ENCODE results near the gene G2E3.
"Not testable (repeated sequence)": the region's sequence is repeated elsewhere in the genome, so short reads cannot be mapped to it uniquely, and the experiment has no call there.

G2E3 gene

GRCh38 chr14:30604696-30605095 lies 45.7 kb downstream of the G2E3 start:
- DNase-seq (ENCODE audit: low spot score), result not testable (repeated sequence)

- no peak for DNase-seq (ENCODE audit: low spot score)
Observed at GRCh38 chr14:30607156-30607780, 48.3 kb downstream of the G2E3 start.

- DNase-seq (ENCODE audit: low spot score), result no peak
Observed at GRCh38 chr14:30608533-30609006, 49.6 kb downstream of the G2E3 start.

DNA sequence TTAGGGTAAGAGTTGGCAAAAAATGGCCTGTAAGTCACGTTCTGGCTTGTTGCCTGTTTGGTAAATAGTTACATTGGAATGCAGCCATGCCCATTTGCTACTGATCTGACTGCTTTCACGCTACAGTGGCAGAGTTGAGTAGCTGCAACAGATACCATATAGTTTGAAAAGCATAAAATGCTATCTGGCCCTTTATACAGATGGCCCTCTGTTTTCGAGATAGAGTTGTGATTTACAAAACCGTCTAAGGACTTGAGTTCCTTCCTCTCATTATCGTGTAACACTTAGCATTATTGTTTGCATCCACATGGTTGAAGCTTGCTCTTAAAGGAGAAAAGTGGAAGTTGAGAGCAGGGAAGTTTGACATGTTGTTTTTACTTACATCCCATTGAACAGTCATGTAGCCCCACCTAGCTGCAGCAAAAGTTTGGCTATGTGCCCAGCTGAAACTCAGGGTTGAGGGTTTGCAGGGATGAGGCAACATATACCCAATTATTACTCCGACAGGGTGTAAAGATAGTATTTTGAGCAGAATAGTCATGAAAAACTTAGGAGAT lies 51.9 kb downstream of the G2E3 start:
- peak; percentile 46 for DNase-seq (ENCODE audit: low spot score)

DNA sequence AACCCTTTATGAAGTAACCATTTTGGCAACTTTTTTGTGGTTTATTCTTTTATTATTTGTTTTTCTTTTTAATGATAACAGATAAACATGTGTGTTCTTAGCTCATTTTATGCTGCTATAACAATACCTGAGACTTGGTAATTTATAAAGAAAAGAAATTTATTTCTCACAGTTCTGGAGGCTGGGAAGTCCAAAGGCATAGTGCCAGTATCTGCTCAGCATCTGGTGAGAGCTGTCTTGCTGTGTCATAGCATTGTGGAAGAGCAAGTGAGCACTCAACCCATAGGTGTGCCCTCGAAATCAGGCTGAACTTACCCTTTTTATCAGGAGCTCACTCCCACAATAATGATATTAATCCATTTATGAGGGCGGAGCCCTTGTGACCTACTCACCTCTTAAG lies 55.2 kb downstream of the G2E3 start:
- DNase-seq (ENCODE audit: low spot score), result no peak

DNA sequence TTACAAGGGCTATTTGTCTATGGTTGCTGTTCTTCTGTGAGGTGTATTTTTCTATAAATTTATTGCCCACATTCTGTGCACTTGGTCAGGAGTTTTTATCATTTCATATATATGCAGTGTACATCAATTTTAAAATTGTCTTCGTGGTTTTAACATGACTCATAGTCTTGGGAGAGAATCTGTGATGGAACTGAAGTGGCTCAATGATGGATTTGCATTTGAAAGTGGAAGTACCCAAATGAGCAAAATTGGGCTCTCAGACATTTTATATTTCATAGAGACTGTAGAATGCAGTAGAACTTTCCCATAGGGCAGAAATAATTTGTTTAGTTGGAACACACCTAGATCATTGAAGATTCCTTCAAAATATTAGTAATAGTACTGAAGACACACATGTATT lies 61.2 kb downstream of the G2E3 start:
- no peak for DNase-seq (ENCODE audit: low spot score)

DNA sequence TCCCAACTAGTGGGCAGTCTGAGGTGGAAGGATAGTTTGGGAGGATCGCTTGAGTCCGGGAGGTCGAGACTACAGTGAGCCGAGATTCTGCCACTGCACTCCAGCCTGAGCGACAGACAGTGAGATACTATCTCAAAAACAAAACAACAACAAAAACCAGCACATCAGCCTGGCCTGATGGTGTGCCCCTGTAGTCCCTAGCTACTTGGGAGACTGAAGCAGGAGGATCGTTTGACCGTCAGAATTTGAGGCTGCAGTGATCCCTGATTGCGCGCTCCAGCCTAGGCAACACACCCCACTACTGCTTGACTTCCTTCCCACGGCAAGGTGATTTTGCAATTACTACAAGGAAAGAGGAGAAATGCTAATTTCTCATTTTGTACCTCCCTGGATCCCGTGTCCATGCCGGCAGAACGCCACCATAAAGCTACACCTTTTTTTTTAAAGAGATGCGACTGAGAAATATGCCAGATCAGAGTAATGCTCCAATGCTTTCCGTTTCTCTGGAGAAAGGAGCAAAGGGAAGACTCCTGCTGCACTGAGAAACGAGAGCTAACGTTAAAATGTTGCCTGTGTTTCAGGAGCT lies 62.5 kb downstream of the G2E3 start:
- no peak for DNase-seq (ENCODE audit: low spot score)

DNA sequence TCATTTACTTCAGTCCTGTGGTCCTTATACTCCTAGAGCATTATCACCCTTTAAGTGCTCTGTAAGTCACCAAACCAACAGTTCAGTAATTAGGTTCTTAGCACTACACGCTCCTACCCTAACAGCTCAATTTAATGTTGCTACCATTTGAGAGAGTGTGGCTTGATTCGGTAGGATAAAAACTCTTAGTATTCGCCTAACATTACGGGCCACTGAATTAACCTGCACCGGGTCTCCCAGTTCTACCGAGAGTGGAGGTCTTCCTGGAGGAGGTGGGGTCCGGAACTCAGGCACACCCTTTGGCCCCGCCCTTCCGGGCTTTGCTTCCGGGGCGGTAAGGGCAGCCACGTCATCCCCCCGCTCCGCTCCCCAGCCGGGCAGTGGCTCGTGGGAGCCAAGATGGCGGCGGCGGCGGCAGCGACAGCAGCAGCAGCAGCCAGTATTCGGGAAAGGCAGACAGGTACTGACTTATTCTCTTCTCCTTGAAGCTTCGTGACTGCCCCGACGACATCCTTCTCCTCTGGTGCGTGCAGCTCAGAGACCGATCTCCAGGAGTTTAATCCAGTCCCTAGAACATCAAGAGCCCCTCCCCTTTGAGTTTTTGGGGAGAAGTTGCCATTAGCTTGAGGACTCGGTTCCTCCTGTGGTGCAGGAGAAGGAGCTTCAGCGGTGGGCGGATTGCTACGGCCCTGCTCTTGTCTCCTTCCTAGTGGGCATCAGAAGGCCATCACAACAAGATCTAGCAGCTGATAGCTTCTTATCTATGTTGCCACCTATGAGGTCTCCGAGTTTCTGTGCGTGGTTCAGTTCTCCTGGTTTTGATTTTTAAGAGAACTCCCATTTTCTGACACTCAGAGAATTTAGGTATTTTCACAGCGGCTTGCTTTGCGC lies 63.2 kb downstream of the G2E3 start, which contains the start of gene SCFD1:
Gene SCFD1, plus strand, starts transcription at position 380 of the 891 bp plus-strand sequence. Its CDS starts 20 bp downstream, at position 400.
- peak; percentile 93 for DNase-seq (ENCODE audit: low spot score)

DNA sequence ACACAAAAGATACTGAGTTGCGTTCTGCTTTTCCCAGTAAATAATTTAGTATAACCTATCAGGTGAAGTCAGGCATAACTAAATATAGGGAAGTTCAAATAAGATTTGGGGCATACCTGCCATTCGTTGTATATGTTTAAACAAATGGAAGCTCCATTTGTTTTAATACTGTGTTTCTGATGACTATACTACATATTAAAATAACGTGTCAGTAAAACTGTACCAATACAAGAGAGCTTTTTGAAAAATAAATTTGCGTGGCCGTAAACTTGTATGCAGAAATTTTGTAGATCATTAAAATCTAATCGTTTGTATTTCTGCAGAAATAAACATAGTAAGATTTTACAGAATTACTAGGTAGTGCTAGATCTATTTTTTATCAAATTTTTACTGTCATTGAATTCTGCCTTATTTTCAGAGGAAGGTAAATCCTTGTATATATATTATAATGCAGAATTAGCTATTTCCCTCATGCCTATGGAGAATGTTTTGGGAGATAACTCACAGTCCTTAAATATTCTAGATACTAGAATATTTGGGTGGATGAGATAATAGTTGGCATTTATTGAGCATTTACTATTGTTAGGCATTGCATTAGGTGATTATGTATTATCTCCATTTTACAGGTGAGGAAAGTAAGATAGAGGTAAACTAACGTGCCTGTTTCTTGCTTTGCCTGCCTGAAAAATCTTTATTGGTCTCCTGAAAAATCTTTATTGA lies 64.6 kb downstream of the G2E3 start:
- no peak for DNase-seq (ENCODE audit: low spot score)

DNA sequence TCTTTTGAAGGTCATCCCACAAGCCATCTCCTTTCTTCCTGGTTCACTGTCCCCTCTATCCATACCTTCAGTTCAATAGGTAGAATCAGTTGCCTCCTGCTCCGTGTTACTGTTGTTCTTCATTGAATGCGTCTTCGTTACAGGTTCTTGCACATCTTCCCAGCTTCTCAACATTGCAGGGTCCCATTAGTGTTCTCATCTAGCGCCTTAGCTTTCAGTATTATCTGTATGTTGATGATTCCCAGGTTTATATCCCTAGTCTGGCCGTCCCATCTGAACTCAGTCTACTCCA lies 65.1 kb downstream of the G2E3 start:
- no peak for DNase-seq (ENCODE audit: low spot score)

GRCh38 chr14:30625533-30625932 lies 66.6 kb downstream of the G2E3 start:
- DNase-seq (ENCODE audit: low spot score), result no peak

GRCh38 chr14:30629432-30629831 lies 70.5 kb downstream of the G2E3 start:
- not testable (repeated sequence) for DNase-seq (ENCODE audit: low spot score)

- no peak for DNase-seq (ENCODE audit: low spot score)
Observed at GRCh38 chr14:30630248-30630647, 71.3 kb downstream of the G2E3 start.

GRCh38 chr14:30632730-30633129 lies 73.8 kb downstream of the G2E3 start:
- no peak for DNase-seq (ENCODE audit: low spot score)

DNA sequence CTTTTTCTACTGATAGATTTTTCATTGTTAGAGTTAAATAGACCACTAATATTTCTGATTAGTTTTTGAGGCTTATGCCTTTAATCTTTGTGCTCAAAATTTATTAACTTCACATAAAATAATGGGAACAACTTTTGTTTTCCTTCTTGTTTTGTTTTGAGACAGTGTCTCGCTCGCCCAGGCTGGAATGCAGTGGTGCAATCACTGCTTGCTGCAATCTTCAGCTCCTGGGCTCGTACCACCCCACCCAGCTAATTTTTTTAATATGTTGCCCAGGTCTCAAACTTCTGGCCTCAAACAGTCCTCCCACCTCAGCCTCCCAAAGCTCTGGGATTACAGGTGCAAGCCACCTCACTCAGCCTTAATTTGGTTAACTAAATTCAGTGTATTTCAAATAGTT lies 80.0 kb downstream of the G2E3 start:
- DNase-seq (ENCODE audit: low spot score), result no peak

- DNase-seq (ENCODE audit: low spot score), result no peak
Observed at GRCh38 chr14:30641207-30641606, 82.2 kb downstream of the G2E3 start.

DNA sequence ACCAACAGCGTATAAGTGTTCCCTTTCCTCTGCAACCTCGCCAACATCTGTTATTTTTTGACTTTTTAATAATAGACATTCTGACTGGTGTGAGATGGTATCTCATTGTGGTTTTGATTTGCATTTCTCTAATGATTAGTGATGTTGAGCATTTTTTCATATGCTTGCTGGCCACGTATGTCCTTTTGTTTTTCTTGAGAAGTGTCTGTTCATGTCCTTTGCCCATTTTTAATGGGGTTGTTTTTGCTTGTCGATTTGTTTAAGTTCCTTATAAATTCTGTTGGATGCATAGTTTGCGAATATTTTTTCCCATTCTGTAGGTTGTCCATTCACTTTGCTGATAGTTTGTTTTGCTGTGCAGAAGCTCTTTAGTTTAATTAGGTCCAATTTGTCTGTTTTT lies 85.5 kb downstream of the G2E3 start:
- not testable (repeated sequence) for DNase-seq (ENCODE audit: low spot score)

DNA sequence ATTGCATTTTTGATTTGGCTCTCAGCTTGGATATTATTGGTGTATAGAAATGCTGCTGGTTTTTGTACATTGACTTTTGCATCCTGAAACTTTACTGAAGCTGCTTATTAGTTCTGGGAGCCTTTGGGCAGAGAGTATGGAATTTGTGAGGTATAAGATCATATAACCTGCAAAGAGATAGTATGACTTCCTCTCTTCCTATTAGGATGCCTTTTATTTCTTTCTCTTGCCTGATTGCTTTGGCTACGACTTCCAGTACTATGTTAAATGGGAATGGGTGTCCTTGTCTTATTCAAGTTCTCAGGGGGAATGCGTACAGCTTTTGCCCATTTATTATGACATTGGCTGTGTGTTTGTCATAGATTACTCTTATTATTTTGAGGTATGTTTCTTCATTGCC lies 86.6 kb downstream of the G2E3 start:
- DNase-seq (ENCODE audit: low spot score), result no peak

DNA sequence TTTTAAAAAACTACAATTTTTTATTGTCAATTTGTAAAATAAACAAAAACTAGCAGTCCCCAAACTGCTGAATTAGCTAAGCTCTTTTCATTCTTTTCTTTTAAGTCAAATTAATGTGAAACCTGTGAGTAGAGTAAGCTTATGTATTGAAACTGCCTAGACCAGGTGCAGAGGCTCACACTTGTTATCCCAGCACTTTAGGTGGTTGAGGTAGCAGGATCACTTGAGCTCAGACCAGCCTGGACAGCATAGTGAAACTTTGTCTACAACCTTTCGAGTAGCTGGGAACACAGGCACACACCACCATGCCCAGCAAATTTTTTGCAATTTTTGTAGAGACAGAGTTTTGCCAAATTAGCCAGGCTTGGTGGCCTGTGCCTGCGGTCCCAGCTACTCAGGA lies 89.5 kb downstream of the G2E3 start:
- DNase-seq (ENCODE audit: low spot score), result no peak

- DNase-seq (ENCODE audit: low spot score), result no peak
Observed at GRCh38 chr14:30651937-30652336, 93.0 kb downstream of the G2E3 start.

DNA sequence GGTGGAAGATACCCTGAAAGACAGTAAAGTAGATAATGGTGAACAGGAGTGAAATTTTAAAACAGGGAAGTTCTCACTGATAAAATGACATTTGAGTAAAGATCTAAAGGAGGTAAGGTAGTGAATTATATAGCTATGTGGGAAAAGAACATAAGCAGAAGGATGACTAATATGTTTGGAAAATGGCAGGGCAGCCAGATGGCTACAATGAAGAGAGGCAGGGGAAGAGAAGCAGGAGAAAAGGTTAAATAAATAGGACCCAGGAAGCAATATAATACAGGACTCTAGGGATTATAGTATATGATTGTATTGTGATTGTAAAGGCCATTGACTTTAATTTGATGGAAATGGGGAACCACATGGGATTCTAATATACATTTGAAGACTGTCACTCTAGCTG lies 96.2 kb downstream of the G2E3 start:
- DNase-seq (ENCODE audit: low spot score), result no peak

GRCh38 chr14:30655658-30656057 lies 96.7 kb downstream of the G2E3 start:
- no peak for DNase-seq (ENCODE audit: low spot score)
